ENCODE results near the gene CALHM4.
A peak's percentile ranks its signal among the peaks of the same experiment; 100 is the strongest.

The CALHM4 gene

DNA sequence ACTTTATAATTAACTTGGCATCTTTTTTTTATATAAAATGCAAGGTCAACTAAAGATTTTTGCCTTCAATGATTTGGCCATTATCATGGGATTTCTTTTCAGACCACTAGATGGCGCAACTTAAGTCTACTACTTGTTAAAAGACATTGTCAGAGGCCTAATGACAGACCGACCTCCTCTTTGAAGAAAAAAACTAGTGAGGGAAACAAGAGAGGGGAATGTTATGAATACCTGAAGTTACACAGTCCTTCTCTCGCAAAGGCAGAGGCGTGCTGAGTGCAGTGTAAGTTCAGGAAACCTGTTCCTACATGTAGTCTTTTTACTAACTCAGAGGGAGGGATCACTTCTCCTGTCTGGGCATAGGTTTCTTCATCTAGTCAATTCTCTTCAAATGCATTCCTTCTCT is 17.3 kb upstream of the CALHM4 start:
- TF ChIP-seq, protein P1, sequence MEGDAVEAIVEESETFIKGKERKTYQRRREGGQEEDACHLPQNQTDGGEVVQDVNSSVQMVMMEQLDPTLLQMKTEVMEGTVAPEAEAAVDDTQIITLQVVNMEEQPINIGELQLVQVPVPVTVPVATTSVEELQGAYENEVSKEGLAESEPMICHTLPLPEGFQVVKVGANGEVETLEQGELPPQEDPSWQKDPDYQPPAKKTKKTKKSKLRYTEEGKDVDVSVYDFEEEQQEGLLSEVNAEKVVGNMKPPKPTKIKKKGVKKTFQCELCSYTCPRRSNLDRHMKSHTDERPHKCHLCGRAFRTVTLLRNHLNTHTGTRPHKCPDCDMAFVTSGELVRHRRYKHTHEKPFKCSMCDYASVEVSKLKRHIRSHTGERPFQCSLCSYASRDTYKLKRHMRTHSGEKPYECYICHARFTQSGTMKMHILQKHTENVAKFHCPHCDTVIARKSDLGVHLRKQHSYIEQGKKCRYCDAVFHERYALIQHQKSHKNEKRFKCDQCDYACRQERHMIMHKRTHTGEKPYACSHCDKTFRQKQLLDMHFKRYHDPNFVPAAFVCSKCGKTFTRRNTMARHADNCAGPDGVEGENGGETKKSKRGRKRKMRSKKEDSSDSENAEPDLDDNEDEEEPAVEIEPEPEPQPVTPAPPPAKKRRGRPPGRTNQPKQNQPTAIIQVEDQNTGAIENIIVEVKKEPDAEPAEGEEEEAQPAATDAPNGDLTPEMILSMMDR (conservative IDR thresholded peaks at IDR 0.05; ENCODE audit: low read depth, low read length), result peak; percentile 64
- no peak overlapping the region for H3K4me3 ChIP-seq (ENCODE audit: low read length)
- no peak for DNase-seq (ENCODE audit: low read depth)

- H3K4me3 ChIP-seq (ENCODE audit: low read length), result no peak overlapping the region
- DNase-seq (ENCODE audit: low read depth), result no peak
- TF ChIP-seq, protein P1 (conservative IDR thresholded peaks at IDR 0.05; ENCODE audit: low read depth, low read length), result no peak
Observed at GRCh38 chr6:116542426-116542825, 11.1 kb upstream of the CALHM4 start.

DNA sequence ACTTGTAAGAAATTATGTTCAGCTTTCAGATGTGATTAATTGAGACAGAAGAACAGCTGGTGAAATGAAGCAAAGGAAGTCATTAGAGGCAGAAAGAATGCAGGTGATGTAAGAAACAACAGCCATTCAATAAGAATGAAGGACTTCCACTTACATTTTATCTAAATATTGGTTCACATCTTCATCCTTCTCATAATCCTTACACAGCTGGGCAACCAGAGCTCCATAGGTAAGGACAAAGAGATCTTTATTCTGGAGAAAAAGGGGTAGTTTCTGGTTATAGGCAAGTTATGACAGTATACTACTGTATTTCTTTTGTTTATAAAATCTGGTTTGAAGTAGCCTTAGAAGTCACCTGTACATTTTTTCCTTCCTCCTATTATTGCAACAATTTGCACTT is 10.4 kb upstream of the CALHM4 start:
- TF ChIP-seq, protein P1 (conservative IDR thresholded peaks at IDR 0.05; ENCODE audit: low read depth, low read length), result no peak
- no peak for DNase-seq (ENCODE audit: low read depth)
- H3K4me3 ChIP-seq (ENCODE audit: low read length), result no peak overlapping the region

- DNase-seq (ENCODE audit: low read depth), result no peak
- TF ChIP-seq, protein P1 (conservative IDR thresholded peaks at IDR 0.05; ENCODE audit: low read depth, low read length), result no peak
- H3K4me3 ChIP-seq (ENCODE audit: low read length), result no peak within 1 kb of the TSS
Observed at GRCh38 chr6:116545651-116546050, 7.9 kb upstream of the CALHM4 start, which contains the start of gene TRAPPC3L. Gene TRAPPC3L, minus strand, starts transcription at chr6:116545684. Its CDS starts 170 bp downstream, at chr6:116545514.

DNA sequence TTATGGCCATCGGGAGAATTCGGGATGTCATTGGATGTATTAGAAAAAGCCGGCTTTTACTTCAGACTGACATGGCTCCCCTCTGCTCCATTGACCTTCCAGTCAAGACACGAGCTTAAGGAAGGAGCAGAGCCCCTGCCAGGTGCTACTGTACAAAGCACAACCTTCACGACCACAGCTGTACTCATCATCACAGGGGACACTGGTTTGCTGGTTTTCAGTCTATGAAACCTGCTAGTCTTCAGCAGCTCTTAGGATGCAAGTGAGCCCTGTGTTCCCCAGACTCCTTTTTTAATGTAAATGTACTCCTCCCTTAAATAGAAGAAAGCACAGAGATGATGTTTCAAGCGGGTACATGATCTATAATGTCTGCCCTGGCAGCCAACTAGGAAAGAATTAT is 6.2 kb upstream of the CALHM4 start:
- TF ChIP-seq, protein P1 (conservative IDR thresholded peaks at IDR 0.05; ENCODE audit: low read depth, low read length), result no peak
- H3K4me3 ChIP-seq (ENCODE audit: low read length), result no peak overlapping the region
- DNase-seq (ENCODE audit: low read depth), result no peak

DNA sequence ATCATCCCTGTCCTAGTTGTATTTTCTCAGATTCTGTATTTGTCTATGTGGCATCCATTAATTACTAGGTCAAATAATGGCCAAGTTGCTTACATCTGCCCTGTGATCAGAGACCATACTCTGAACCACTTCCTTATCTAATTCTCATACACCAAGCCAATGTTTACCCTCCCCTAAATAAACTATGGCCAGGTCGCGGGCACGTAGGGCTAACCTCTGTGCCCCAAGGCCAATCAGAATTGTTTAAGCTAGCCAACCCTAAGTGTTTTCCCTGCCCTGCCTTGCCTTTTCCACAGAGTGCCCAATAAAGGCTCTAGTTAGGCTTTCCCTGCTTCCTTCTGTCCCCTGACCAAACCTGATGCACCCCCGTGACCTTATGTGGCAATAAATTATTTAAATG is 2.8 kb upstream of the CALHM4 start:
- DNase-seq (ENCODE audit: low read depth), result no peak
- TF ChIP-seq, protein P1 (conservative IDR thresholded peaks at IDR 0.05; ENCODE audit: low read depth, low read length), result no peak
- H3K4me3 ChIP-seq (ENCODE audit: low read length), result no peak overlapping the region

- no peak overlapping the region for H3K4me3 ChIP-seq (ENCODE audit: low read length)
- TF ChIP-seq, protein P1 (conservative IDR thresholded peaks at IDR 0.05; ENCODE audit: low read depth, low read length), result no peak
- no peak for DNase-seq (ENCODE audit: low read depth)
Observed at GRCh38 chr6:116556065-116556464, 2.5 kb downstream of the CALHM4 start.

Data from retinal pigment epithelial cell (primary cell).